HG02943 (cell line): Measurements from ENCODE around the gene NFATC1.

ENCODE experiments used
- ATAC-seq: cut with Tn5 transposase; IDR thresholded peaks from one replicate; pipeline ENCODE4 v1.9.1; 2021; ENCODE audit warnings: mild to moderate bottlenecking, low read depth, moderate library complexity; ENCODE audit not compliant: unreplicated experiment

Gene NFATC1

GRCh38 chr18:79574938-79575525 lies 179.3 kb downstream of the NFATC1 start:
- ATAC-seq: no peak

GRCh38 chr18:79575891-79576685 lies 180.4 kb downstream of the NFATC1 start:
- ATAC-seq: no peak

- ATAC-seq: no peak
Measured at GRCh38 chr18:79576686-79577351, 181.1 kb downstream of the NFATC1 start.

- no peak for ATAC-seq
Measured at GRCh38 chr18:79577451-79578395, 182.0 kb downstream of the NFATC1 start.

GRCh38 chr18:79578396-79579260 lies 182.9 kb downstream of the NFATC1 start:
- ATAC-seq: no peak
